ENCODE data around the gene NELFB.

The NELFB gene

GRCh38 chr9:137281345-137282116 lies 26.4 kb downstream of the NELFB start:
- no peak for DNase-seq (ENCODE audit: low read depth)

GRCh38 chr9:137286975-137287383 lies 31.9 kb downstream of the NELFB start:
- no peak for DNase-seq (ENCODE audit: low read depth)

GRCh38 chr9:137293094-137293481 lies 38.0 kb downstream of the NELFB start:
- no peak for DNase-seq (ENCODE audit: low read depth)

GRCh38 chr9:137293482-137294090 lies 38.5 kb downstream of the NELFB start:
- no peak for DNase-seq (ENCODE audit: low read depth)

GRCh38 chr9:137294091-137294680 lies 39.1 kb downstream of the NELFB start:
- DNase-seq (ENCODE audit: low read depth): no peak

- DNase-seq (ENCODE audit: low read depth): no peak
Observed at GRCh38 chr9:137294681-137295237, 39.6 kb downstream of the NELFB start.

GRCh38 chr9:137295238-137295811 lies 40.2 kb downstream of the NELFB start:
- DNase-seq (ENCODE audit: low read depth): peak; percentile 37

GRCh38 chr9:137295849-137296669 lies 40.9 kb downstream of the NELFB start:
- no peak for DNase-seq (ENCODE audit: low read depth)

GRCh38 chr9:137296670-137297664 lies 41.8 kb downstream of the NELFB start:
- no peak for DNase-seq (ENCODE audit: low read depth)

GRCh38 chr9:137297966-137298365 lies 42.8 kb downstream of the NELFB start:
- no peak for DNase-seq (ENCODE audit: low read depth)

- no peak for DNase-seq (ENCODE audit: low read depth)
Observed at GRCh38 chr9:137298401-137299202, 43.5 kb downstream of the NELFB start.

- DNase-seq (ENCODE audit: low read depth): no peak
Observed at GRCh38 chr9:137299203-137299565, 44.1 kb downstream of the NELFB start.

- no peak for DNase-seq (ENCODE audit: low read depth)
Observed at GRCh38 chr9:137299938-137300337, 44.8 kb downstream of the NELFB start.

GRCh38 chr9:137300567-137301080 lies 45.5 kb downstream of the NELFB start:
- DNase-seq (ENCODE audit: low read depth): no peak

- no peak for DNase-seq (ENCODE audit: low read depth)
Observed at GRCh38 chr9:137301081-137301947, 46.2 kb downstream of the NELFB start.

- peak; percentile 87 for DNase-seq (ENCODE audit: low read depth)
Observed at GRCh38 chr9:137302118-137302448, 47.0 kb downstream of the NELFB start, which contains the start of gene NRARP. TSS of gene NRARP (minus strand) at chr9:137302271. CDS start at chr9:137301928, 343 bp downstream.

GRCh38 chr9:137302449-137303150 lies 47.5 kb downstream of the NELFB start:
- DNase-seq (ENCODE audit: low read depth): no peak

All from stimulated activated CD8-positive, alpha-beta memory T cell treated with anti-CD3 and anti-CD28 coated beads, Interleukin-15, amount 100 ng/mL, for 24 hours (primary cell).